Mucosa of rectum (tissue), 2 donors: ENCODE data around the gene ANKRD55.
"Not testable (repeated sequence)": the region's sequence is repeated elsewhere in the genome, so short reads cannot be mapped to it uniquely, and the experiment has no call there.

ENCODE experiments used
- H3K27ac ChIP-seq, 2 donors: one replicate each; pipeline ENCODE4 v1.7.0; 2013; ENCODE audit warnings: inconsistent platforms in 2 of 2, low read depth in 2 of 2, low read length in 2 of 2
- H3K27me3 ChIP-seq, 2 donors: one replicate each; pipeline ENCODE4 v1.7.0; 2013; ENCODE audit warnings: low read length in 2 of 2; ENCODE audit not compliant: control insufficient read depth in 2 of 2, insufficient read depth in 2 of 2
- H3K36me3 ChIP-seq, 2 donors: one replicate each; pipeline ENCODE4 v1.7.0; 2013; ENCODE audit warnings: low read length in 2 of 2; ENCODE audit not compliant: control insufficient read depth in 2 of 2, insufficient read depth in 2 of 2
- H3K4me1 ChIP-seq, 2 donors: one replicate each; pipeline ENCODE4 v1.7.0; 2013; ENCODE audit warnings: low read length in 2 of 2, mild to moderate bottlenecking in 1 of 2; ENCODE audit not compliant: control insufficient read depth in 2 of 2, insufficient read depth in 2 of 2
- H3K4me3 ChIP-seq, 2 donors: one replicate each; pipeline ENCODE4 v1.7.0; 2013; ENCODE audit warnings: low read length in 2 of 2
- H3K9ac ChIP-seq, 2 donors: one replicate each; pipeline ENCODE4 v1.7.0; 2013; ENCODE audit warnings: low read length in 2 of 2, low read depth in 1 of 2, mild to moderate bottlenecking in 1 of 2
- H3K9me3 ChIP-seq, 2 donors: one replicate each; pipeline ENCODE4 v1.7.0; 2013; ENCODE audit warnings: low read length in 2 of 2; ENCODE audit not compliant: control insufficient read depth in 2 of 2
- donor health status: healthy.
- donor health status: Normal muscosa, but diverticular disease.

ANKRD55 gene

GRCh38 chr5:56088967-56089829, 143.9 kb downstream of the ANKRD55 start:
- Histone ChIP-seq H3K9ac (no peak overlapping the region), H3K4me3 (no peak overlapping the region), H3K36me3 (no peaks in the 10 kb centered on the region), H3K4me1 (no peaks in the 10 kb centered on the region), H3K27ac (no peak overlapping the region), H3K27me3 (no peaks in the 10 kb centered on the region), H3K9me3 (no peaks in the 10 kb centered on the region)

- no peaks in the 10 kb centered on the region for H3K4me1 ChIP-seq
- no peaks in the 10 kb centered on the region for H3K9me3 ChIP-seq
- H3K36me3 ChIP-seq, result no peaks in the 10 kb centered on the region
- H3K9ac ChIP-seq, result no peak overlapping the region
- no peak overlapping the region for H3K4me3 ChIP-seq
- no peak overlapping the region for H3K27ac ChIP-seq
- H3K27me3 ChIP-seq, result no peaks in the 10 kb centered on the region
Observed at GRCh38 chr5:56088431-56088949, 144.6 kb downstream of the ANKRD55 start.

- Histone ChIP-seq H3K9me3 (no peaks in the 10 kb centered on the region), H3K9ac (no peak overlapping the region), H3K36me3 (no peaks in the 10 kb centered on the region), H3K27ac (no peak overlapping the region), H3K4me3 (no peak overlapping the region), H3K4me1 (peaks cover 0 to 4% of the 10 kb centered on the region in 2 donors), H3K27me3 (no peaks in the 10 kb centered on the region)
Observed at GRCh38 chr5:56085193-56085592, 147.9 kb downstream of the ANKRD55 start.

- H3K36me3 ChIP-seq, result no peaks in the 10 kb centered on the region
- H3K27me3 ChIP-seq, result no peaks in the 10 kb centered on the region
- no peak overlapping the region for H3K4me3 ChIP-seq
- H3K9me3 ChIP-seq, result no peaks in the 10 kb centered on the region
- H3K27ac ChIP-seq, result no peak overlapping the region
- H3K9ac ChIP-seq, result no peak overlapping the region
- H3K4me1 ChIP-seq, result peaks cover 0 to 4% of the 10 kb centered on the region in 2 donors
Observed at GRCh38 chr5:56083286-56083854, 149.8 kb downstream of the ANKRD55 start.

- H3K4me3 ChIP-seq, H3K9me3 ChIP-seq, H3K36me3 ChIP-seq, H3K4me1 ChIP-seq, H3K27ac ChIP-seq, H3K9ac ChIP-seq, H3K27me3 ChIP-seq: not testable (repeated sequence)
Observed at GRCh38 chr5:56081053-56081642, 152.0 kb downstream of the ANKRD55 start.

GRCh38 chr5:56080375-56081052, 152.6 kb downstream of the ANKRD55 start:
- no peak overlapping the region for H3K27ac ChIP-seq
- H3K27me3 ChIP-seq, result no peaks in the 10 kb centered on the region
- peaks cover 0 to 4% of the 10 kb centered on the region in 2 donors for H3K4me1 ChIP-seq
- no peak overlapping the region for H3K9ac ChIP-seq
- H3K9me3 ChIP-seq, result no peaks in the 10 kb centered on the region
- H3K4me3 ChIP-seq, result no peak overlapping the region
- H3K36me3 ChIP-seq, result no peaks in the 10 kb centered on the region

- H3K36me3 ChIP-seq, H3K9me3 ChIP-seq, H3K27ac ChIP-seq, H3K4me3 ChIP-seq, H3K9ac ChIP-seq, H3K4me1 ChIP-seq, H3K27me3 ChIP-seq: not testable (repeated sequence)
Observed at GRCh38 chr5:56079157-56079500, 154.0 kb downstream of the ANKRD55 start.

- Histone ChIP-seq H3K9me3 (no peaks in the 10 kb centered on the region), H3K4me3 (no peak overlapping the region), H3K36me3 (no peaks in the 10 kb centered on the region), H3K4me1 (peaks cover 0 to 4% of the 10 kb centered on the region in 2 donors), H3K9ac (no peak overlapping the region), H3K27ac (peak overlapping the region in 1 of 2 donors; percentile 9), H3K27me3 (no peaks in the 10 kb centered on the region)
Observed at GRCh38 chr5:56078278-56079156, 154.6 kb downstream of the ANKRD55 start.

- Histone ChIP-seq H3K4me1 (peaks cover 0 to 4% of the 10 kb centered on the region in 2 donors), H3K27me3 (no peaks in the 10 kb centered on the region), H3K27ac (no peak overlapping the region), H3K36me3 (no peaks in the 10 kb centered on the region), H3K4me3 (no peak overlapping the region), H3K9ac (no peak overlapping the region), H3K9me3 (no peaks in the 10 kb centered on the region)
Observed at GRCh38 chr5:56077796-56078233, 155.3 kb downstream of the ANKRD55 start.
